WTC11 (cell line): ENCODE measurements around the gene ZNF335. TPM values are rescaled to one million over a fixed set of nuclear protein-coding genes. Genes with fewer than 3 reads are reported as not detected.

Source experiments
- ATAC-seq: fragments of 200-7000 bp; cut with Tn5 transposase; 2 replicates; pipeline ENCODE4 v1.10.0; 2021; ENCODE audit warnings: mild to moderate bottlenecking, moderate library complexity
- CTCF ChIA-PET: fragments of 300-600 bp; sonication (Branson Sonifier 250); formaldehyde crosslinking; loops from one replicate; lab custom pipeline; 2021; ENCODE audit warnings: antibody characterized with exemption; lab: Charles Lee
- POLR2A ChIA-PET: fragments of 350-600 bp; sonication (Branson Sonifier 250); formaldehyde crosslinking; loops from one replicate; lab custom pipeline; 2021; ENCODE audit warnings: antibody characterized with exemption; lab: Charles Lee
- DNase-seq: peaks from one replicate; pipeline ENCODE4 v3.0.0; 2021; ENCODE audit warnings: low spot score
- H3K27ac Mint-ChIP-seq: 2 replicates; pipeline ENCODE4 v1.8.0; 2021; ENCODE audit warnings: mixed read lengths
- H3K27me3 Mint-ChIP-seq: 2 replicates; pipeline ENCODE4 v1.8.0; 2021; ENCODE audit warnings: low read depth, mild to moderate bottlenecking, moderate library complexity, mixed read lengths
- H3K36me3 Mint-ChIP-seq: 2 replicates; pipeline ENCODE4 v1.8.0; 2021; ENCODE audit warnings: mixed read lengths
- H3K4me1 Mint-ChIP-seq: 2 replicates; pipeline ENCODE4 v1.8.0; 2022; ENCODE audit warnings: mixed read lengths
- H3K4me3 Mint-ChIP-seq: 2 replicates; pipeline ENCODE4 v1.8.0; 2021; ENCODE audit warnings: mild to moderate bottlenecking, moderate library complexity, mixed read lengths
- H3K9me3 Mint-ChIP-seq: 2 replicates; pipeline ENCODE4 v1.8.0; 2021; ENCODE audit warnings: mixed read lengths
- ATF1 ChIP-seq: sonication (generic); formaldehyde crosslinking; IDR thresholded peaks from 2 replicates; pipeline ENCODE4 v1.8.1; 2023; ENCODE audit warnings: mild to moderate bottlenecking, moderate library complexity, missing genetic modification reagents
- ELF4 ChIP-seq: sonication (generic); formaldehyde crosslinking; IDR thresholded peaks from 2 replicates; pipeline ENCODE4 v1.8.1; 2022; ENCODE audit warnings: low read depth, mild to moderate bottlenecking, moderate library complexity, missing genetic modification reagents
- FOXK1 ChIP-seq: sonication (generic); formaldehyde crosslinking; IDR thresholded peaks from 2 replicates; pipeline ENCODE4 v1.8.0; 2022; ENCODE audit warnings: mild to moderate bottlenecking, moderate library complexity, missing genetic modification reagents
- GABPB1 ChIP-seq: sonication (generic); formaldehyde crosslinking; IDR thresholded peaks from 2 replicates; pipeline ENCODE4 v1.8.1; 2023; ENCODE audit warnings: mild to moderate bottlenecking, missing genetic modification reagents
- GTF2I ChIP-seq: fragments of 250-450 bp; sonication (Bioruptor Pico); conservative IDR thresholded peaks from 2 replicates; pipeline ENCODE4 v1.4.0; 2021; ENCODE audit warnings: mild to moderate bottlenecking
- IRF2 ChIP-seq: sonication (generic); formaldehyde crosslinking; IDR thresholded peaks from 2 replicates; pipeline ENCODE4 v1.8.0; 2022; ENCODE audit warnings: low read depth, missing genetic modification reagents, borderline replicate concordance
- MYBL2 ChIP-seq: sonication (generic); formaldehyde crosslinking; IDR thresholded peaks from 2 replicates; pipeline ENCODE4 v1.8.1; 2023; ENCODE audit warnings: mild to moderate bottlenecking, moderate library complexity, missing genetic modification reagents
- NFATC4 ChIP-seq: fragments of 250-450 bp; sonication (Bioruptor Pico); IDR thresholded peaks from 2 replicates; pipeline ENCODE4 v1.9.0; 2021; ENCODE audit warnings: mild to moderate bottlenecking
- PRDM15 ChIP-seq: sonication (generic); formaldehyde crosslinking; IDR thresholded peaks from 2 replicates; pipeline ENCODE4 v1.8.0; 2022; ENCODE audit warnings: missing genetic modification reagents
- STAT6 ChIP-seq: sonication (generic); formaldehyde crosslinking; conservative IDR thresholded peaks from 2 replicates; pipeline ENCODE4 v1.8.1; 2023; ENCODE audit warnings: mild to moderate bottlenecking, low read depth, missing genetic modification reagents, moderate library complexity
- TCF7 ChIP-seq: sonication (generic); formaldehyde crosslinking; IDR thresholded peaks from 2 replicates; pipeline ENCODE4 v1.8.0; 2022; ENCODE audit warnings: mild to moderate bottlenecking, low read depth, missing genetic modification reagents, moderate library complexity
- TP53 ChIP-seq: sonication (generic); formaldehyde crosslinking; IDR thresholded peaks from 2 replicates; pipeline ENCODE4 v1.8.1; 2023; ENCODE audit warnings: mild to moderate bottlenecking, missing genetic modification reagents
- ZNF423 ChIP-seq: fragments of 250-450 bp; sonication (Bioruptor Pico); IDR thresholded peaks from 2 replicates; pipeline ENCODE4 v2.1.2; 2022; ENCODE audit warnings: mild to moderate bottlenecking, moderate library complexity
- ZNF671 ChIP-seq: fragments of 250-450 bp; sonication (Bioruptor Pico); IDR thresholded peaks from 2 replicates; pipeline ENCODE4 v1.8.0; 2021; ENCODE audit warnings: mild to moderate bottlenecking
- total RNA-seq: library from RNA; stranded (reverse); gene quantifications from 3 replicates; pipeline ENCODE4 v1.2.3, GENCODE V29; 2021
- TF ChIP-seq, protein P1 (sequence below): sonication (generic); formaldehyde crosslinking; IDR thresholded peaks from 2 replicates; pipeline ENCODE4 v1.8.1; 2022; ENCODE audit warnings: missing genetic modification reagents, borderline replicate concordance
- TF ChIP-seq, protein P2 (sequence below): sonication (generic); formaldehyde crosslinking; IDR thresholded peaks from 2 replicates; pipeline ENCODE4 v1.8.1; 2022; ENCODE audit warnings: mild to moderate bottlenecking, missing genetic modification reagents, moderate library complexity, borderline replicate concordance
- TF ChIP-seq, protein P3 (sequence below): fragments of 200-600 bp; IDR thresholded peaks from 2 replicates; pipeline ENCODE4 v1.8.0; 2022; ENCODE audit warnings: antibody characterized with exemption
- TF ChIP-seq, protein P4 (sequence below): fragments of 250-450 bp; sonication (Bioruptor Pico); conservative IDR thresholded peaks from 2 replicates; pipeline ENCODE4 v1.9.0; 2021; ENCODE audit warnings: mild to moderate bottlenecking

ZNF335 gene
- total RNA-seq, 1 experiment from 2014 or later: 20.0 TPM

DNA sequence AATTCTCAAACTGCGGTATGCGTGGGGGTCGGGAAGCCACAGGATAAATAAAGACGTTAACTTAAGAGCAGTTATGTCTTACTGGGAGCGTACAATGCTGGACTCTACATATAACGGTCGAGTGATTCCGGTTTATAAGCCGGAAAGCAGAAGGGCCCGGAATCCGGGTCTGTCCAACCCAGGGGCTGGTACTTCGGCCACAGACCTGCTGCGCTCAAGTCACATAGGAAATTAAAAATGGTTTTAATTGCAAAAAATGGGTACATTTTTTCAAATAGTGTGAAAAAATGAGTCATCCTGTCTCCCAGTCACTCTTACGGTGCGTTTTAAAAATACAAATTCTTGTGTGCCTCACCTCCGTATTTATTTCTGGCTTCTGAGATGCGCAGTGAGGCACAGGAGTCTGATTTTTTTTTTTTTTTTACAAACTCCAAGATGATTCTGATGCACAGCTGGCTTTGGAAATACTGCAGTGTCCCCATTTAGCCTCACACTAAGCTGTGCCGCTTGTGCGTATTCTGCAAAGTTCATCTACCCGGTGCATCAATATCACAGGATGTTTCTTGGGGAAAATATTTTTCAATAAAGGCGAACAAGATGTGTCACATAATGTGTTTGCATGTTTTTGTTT is 36.5 kb downstream of the ZNF335 start:
- Mint-ChIP-seq H3K4me1 (peaks cover 39% of the 10 kb centered on the region), H3K27me3 (no peaks in the 10 kb centered on the region), H3K4me3 (peak overlapping the region; percentile 92), H3K27ac (peak overlapping the region; percentile 97), H3K9me3 (no peaks in the 10 kb centered on the region)
- DNase-seq (no peak), ATAC-seq (no peak)
- POLR2A ChIA-PET: interaction anchor here (0.6 to 3.4 kb wide), 14 partner anchors 12 to 498 kb away, joined by 3 to 43 read pairs (median 4); partner anchors contain the start of genes CTSA, NEURL2, PLTP and SNX21
- no peak for TF ChIP-seq IRF2 (CRISPR knock-in tag)
- TF ChIP-seq PRDM15 (CRISPR knock-in tag): no peak
- no peak for TF ChIP-seq NFATC4 (CRISPR knock-in tag)
- TF ChIP-seq ZNF671: no peak
- no peak for TF ChIP-seq ZNF423 (CRISPR knock-in tag)
- no peak for TF ChIP-seq FOXK1 (CRISPR knock-in tag)
- TF ChIP-seq TCF7: no peak
- TF ChIP-seq ELF4: no peak
- TF ChIP-seq, protein P1, sequence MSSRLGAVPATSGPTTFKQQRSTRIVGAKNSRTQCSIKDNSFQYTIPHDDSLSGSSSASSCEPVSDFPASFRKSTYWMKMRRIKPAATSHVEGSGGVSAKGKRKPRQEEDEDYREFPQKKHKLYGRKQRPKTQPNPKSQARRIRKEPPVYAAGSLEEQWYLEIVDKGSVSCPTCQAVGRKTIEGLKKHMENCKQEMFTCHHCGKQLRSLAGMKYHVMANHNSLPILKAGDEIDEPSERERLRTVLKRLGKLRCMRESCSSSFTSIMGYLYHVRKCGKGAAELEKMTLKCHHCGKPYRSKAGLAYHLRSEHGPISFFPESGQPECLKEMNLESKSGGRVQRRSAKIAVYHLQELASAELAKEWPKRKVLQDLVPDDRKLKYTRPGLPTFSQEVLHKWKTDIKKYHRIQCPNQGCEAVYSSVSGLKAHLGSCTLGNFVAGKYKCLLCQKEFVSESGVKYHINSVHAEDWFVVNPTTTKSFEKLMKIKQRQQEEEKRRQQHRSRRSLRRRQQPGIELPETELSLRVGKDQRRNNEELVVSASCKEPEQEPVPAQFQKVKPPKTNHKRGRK (CRISPR knock-in tag): no peak
- no peak for TF ChIP-seq GABPB1
- TF ChIP-seq, all 79 proteins: peak for 0
- CTCF ChIA-PET: interaction anchor here (0.6 to 5.0 kb wide), 11 partner anchors 9 to 624 kb away, joined by 3 to 48 read pairs (median 6); partner anchors contain the start of genes CTSA and NEURL2
- peaks cover 30% of the 10 kb centered on the region for H3K36me3 Mint-ChIP-seq

DNA sequence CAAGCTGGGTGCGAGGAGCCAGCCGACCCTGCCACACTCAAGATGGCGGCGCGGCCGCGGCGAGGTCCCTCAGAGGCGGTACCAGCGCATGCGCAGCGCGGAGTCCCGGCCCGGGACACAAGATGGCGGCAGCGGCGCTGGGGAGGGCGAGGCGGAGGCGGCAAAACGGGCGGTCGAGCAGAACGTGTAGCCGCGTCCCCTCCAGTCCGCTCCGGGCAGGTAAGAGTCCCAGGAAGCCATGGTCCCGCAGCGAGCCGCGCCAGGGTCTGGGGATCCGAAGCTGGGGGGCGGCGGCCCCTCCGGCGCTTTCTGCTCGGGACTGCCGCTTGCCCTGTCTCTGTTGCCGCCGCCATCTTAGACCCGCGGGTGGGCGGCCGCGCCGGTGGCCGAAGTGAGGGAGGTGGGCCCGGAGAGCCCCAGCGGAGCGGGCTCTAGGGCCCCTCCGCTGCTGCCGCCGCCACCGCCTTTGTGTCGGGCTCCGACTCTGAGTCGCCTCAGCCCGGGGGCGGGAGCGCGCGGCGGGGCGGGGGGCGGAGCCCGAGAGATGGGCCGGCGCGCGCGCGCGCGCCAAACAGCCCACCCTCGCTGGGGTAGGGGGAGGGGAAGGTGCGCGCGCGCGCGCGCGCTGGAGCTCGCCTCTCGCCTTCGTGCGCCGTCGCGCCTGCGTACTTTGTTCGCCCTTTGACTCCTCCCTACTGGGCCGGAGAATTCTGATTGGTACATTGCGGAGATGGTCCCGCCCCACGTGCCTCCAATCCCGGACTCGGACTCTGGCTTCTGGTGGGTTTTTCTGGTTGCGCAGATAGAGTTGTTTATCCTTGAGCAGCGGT is 37.2 kb downstream of the ZNF335 start, which contains the start of gene PCIF1:
TSS of gene PCIF1 (plus strand) at position 98 of the 830 bp plus-strand sequence. CDS start 4,317 bp downstream, outside the sequence.
- Mint-ChIP-seq H3K4me3 (peak within 1 kb of the TSS; percentile 96), H3K9me3 (no peaks in the 10 kb centered on the region), H3K27me3 (no peaks in the 10 kb centered on the region), H3K36me3 (peaks cover 25% of the 10 kb centered on the region), H3K4me1 (peaks cover 39% of the 10 kb centered on the region), H3K27ac (peak within 1 kb of the TSS; percentile 100)
- ATAC-seq (peak; percentile 63), DNase-seq (peak; percentile 98)
- ChIA-PET POLR2A (interaction anchor here (0.6 to 3.4 kb wide), 23 partner anchors 13 to 498 kb away, joined by 3 to 43 read pairs (median 4); partner anchors contain the start of genes CTSA, NEURL2, PLTP and SNX21), CTCF (interaction anchor here (0.6 to 5.0 kb wide), 18 partner anchors 12 to 623 kb away, joined by 3 to 48 read pairs (median 4); partner anchors contain the start of genes CTSA, NEURL2, SYS1 and ZSWIM1)
- no peak; the same call in 1 of the 2 replicates for TF ChIP-seq STAT6 (CRISPR knock-in tag)
- TF ChIP-seq, protein P2, sequence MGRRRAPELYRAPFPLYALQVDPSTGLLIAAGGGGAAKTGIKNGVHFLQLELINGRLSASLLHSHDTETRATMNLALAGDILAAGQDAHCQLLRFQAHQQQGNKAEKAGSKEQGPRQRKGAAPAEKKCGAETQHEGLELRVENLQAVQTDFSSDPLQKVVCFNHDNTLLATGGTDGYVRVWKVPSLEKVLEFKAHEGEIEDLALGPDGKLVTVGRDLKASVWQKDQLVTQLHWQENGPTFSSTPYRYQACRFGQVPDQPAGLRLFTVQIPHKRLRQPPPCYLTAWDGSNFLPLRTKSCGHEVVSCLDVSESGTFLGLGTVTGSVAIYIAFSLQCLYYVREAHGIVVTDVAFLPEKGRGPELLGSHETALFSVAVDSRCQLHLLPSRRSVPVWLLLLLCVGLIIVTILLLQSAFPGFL (CRISPR knock-in tag): no peak
- 0 out of 2 replicates have a peak, but pooled peaks have one; percentile 76 for TF ChIP-seq TP53 (CRISPR knock-in tag)
- TF ChIP-seq IRF2 (CRISPR knock-in tag): no peak
- TF ChIP-seq, protein P3, sequence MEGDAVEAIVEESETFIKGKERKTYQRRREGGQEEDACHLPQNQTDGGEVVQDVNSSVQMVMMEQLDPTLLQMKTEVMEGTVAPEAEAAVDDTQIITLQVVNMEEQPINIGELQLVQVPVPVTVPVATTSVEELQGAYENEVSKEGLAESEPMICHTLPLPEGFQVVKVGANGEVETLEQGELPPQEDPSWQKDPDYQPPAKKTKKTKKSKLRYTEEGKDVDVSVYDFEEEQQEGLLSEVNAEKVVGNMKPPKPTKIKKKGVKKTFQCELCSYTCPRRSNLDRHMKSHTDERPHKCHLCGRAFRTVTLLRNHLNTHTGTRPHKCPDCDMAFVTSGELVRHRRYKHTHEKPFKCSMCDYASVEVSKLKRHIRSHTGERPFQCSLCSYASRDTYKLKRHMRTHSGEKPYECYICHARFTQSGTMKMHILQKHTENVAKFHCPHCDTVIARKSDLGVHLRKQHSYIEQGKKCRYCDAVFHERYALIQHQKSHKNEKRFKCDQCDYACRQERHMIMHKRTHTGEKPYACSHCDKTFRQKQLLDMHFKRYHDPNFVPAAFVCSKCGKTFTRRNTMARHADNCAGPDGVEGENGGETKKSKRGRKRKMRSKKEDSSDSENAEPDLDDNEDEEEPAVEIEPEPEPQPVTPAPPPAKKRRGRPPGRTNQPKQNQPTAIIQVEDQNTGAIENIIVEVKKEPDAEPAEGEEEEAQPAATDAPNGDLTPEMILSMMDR: no peak
- TF ChIP-seq ATF1: no peak; the same call in 1 of the 2 replicates
- TF ChIP-seq, protein P4, sequence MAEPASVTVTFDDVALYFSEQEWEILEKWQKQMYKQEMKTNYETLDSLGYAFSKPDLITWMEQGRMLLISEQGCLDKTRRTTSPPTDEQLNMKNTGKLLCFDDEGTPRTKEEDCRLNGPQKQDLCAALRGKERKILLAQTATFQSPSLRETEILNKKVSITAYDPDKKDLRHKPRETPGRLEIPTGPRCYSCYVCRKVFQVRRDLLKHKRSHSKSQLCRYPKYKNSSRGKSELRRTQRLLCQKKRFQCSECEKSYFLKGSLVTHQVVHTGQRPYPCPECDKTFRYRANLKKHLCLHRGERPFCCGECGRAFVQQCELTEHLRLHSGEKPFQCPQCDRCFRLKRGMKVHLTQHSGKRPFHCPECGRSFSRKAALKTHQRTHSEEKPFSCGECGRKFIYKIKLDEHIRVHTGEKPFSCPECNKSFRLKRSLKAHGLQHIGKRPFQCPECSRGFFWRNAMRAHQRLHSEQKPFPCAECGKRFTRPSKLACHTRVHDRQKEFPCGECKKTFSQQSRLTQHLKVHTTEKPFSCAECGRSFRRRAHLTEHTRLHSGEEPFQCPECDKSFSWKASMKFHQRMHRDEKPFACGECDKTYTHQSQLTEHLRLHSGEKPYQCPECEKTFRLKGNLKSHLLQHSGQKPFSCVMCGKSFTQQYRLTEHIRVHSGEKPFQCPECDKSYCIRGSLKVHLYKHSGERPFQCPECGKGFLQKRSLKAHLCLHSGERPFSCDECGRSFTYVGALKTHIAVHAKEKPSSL: no peak
- TF ChIP-seq GTF2I (CRISPR knock-in tag): no peak
- 0 out of 2 replicates have a peak, but pooled peaks have one; percentile 77 for TF ChIP-seq TCF7
- peak; percentile 83 for TF ChIP-seq MYBL2 (CRISPR knock-in tag)
